Small intestine (tissue), 7 donors: ENCODE data around the gene PRKN. TPM values are rescaled to one million over a fixed set of nuclear protein-coding genes. Genes with fewer than 3 reads are reported as not detected.

Experiments
- DNase-seq, 2 donors: peaks; one replicate each; pipeline versions ENCODE4 v3.0.0 to v3.0.0-alpha.2; 2013
- FAIRE-seq: peaks from 2 replicates; lab custom pipeline; 2012; peaks lifted over from hg19 to GRCh38; lab: Jason Lieb, UNC
- H3K27ac ChIP-seq, 3 donors: one replicate each; pipeline ENCODE4 v1.5.1; 2013; ENCODE audit warnings: low read length in 2 of 3, mild to moderate bottlenecking in 2 of 3, control low read depth in 1 of 3, inconsistent platforms in 1 of 3, low read depth in 1 of 3, moderate library complexity in 1 of 3
- H3K27me3 ChIP-seq, 3 donors: one replicate each; pipeline ENCODE4 v1.6.1; 2013; ENCODE audit warnings: low read length in 3 of 3, inconsistent platforms in 1 of 3; ENCODE audit not compliant: control insufficient read depth in 3 of 3, insufficient read depth in 3 of 3
- H3K36me3 ChIP-seq, 3 donors: one replicate each; pipeline ENCODE4 v1.6.1; 2013; ENCODE audit warnings: low read length in 3 of 3, inconsistent platforms in 1 of 3, low read depth in 1 of 3, mild to moderate bottlenecking in 1 of 3, moderate library complexity in 1 of 3; ENCODE audit not compliant: control insufficient read depth in 3 of 3, insufficient read depth in 2 of 3
- H3K4me1 ChIP-seq, 3 donors: one replicate each; pipeline ENCODE4 v1.6.1; 2013; ENCODE audit warnings: low read length in 2 of 3, inconsistent platforms in 1 of 3, low read depth in 1 of 3, mild to moderate bottlenecking in 1 of 3, moderate library complexity in 1 of 3; ENCODE audit not compliant: control insufficient read depth in 3 of 3, insufficient read depth in 2 of 3
- H3K4me3 ChIP-seq, 3 donors: one replicate each; pipeline ENCODE4 v1.5.1; 2013; ENCODE audit warnings: low read length in 3 of 3, control low read depth in 1 of 3, inconsistent platforms in 1 of 3, low read depth in 1 of 3, mild to moderate bottlenecking in 1 of 3, moderate library complexity in 1 of 3
- H3K9me3 ChIP-seq, 2 donors: one replicate each; pipeline ENCODE4 v1.6.1; 2013; ENCODE audit warnings: low read depth in 1 of 2, low read length in 1 of 2; ENCODE audit not compliant: control insufficient read depth in 2 of 2, insufficient read depth in 1 of 2
- WGBS, 3 donors: extraction: QIAGEN DNeasy Blood & Tissue Kit; methylation state at CpG; one replicate each; pipeline ENCODE4 v1.1.7; 2013; 5-methylcytosine and 5-hydroxymethylcytosine counted together
- polyA plus RNA-seq, 4 donors: library from polyadenylated mRNA; stranded (reverse) in 3 of 4; unstranded in 1 of 4; fragments of 200-250 nt in 3 of 4; fragments of 120-200 nt in 1 of 4; gene quantifications; one replicate each; pipeline versions ENCODE4 v1.2.1 to v1.2.3, GENCODE V29; 2013
- donor health status: healthy with polysubstance abuse.
- donor health status: control.
- donor health status: control.
- donor health status: Bipolar disorder and iron deficiency.
- donor health status: healthy.

PRKN gene
- polyA plus RNA-seq, 4 donors = 0.27 to 2.3 (median 1.0) TPM

GRCh38 chr6:161918628-161919205 is 808.8 kb downstream of the PRKN start:
- H3K9me3 ChIP-seq = no peaks in the 10 kb centered on the region
- H3K27me3 ChIP-seq = no peaks in the 10 kb centered on the region
- H3K27ac ChIP-seq = no peak overlapping the region
- FAIRE-seq = no peak
- WGBS, 3 donors = 79 to 88% (median 86%) methylated on average over 15 of the region's 15 CpGs
- H3K36me3 ChIP-seq = no peaks in the 10 kb centered on the region
- DNase-seq = no peak
- no peaks in the 10 kb centered on the region for H3K4me1 ChIP-seq
- no peak overlapping the region for H3K4me3 ChIP-seq

- Histone ChIP-seq H3K27me3 (no peaks in the 10 kb centered on the region), H3K27ac (no peak overlapping the region), H3K9me3 (no peaks in the 10 kb centered on the region), H3K4me1 (no peaks in the 10 kb centered on the region), H3K36me3 (no peaks in the 10 kb centered on the region), H3K4me3 (no peak overlapping the region)
- FAIRE-seq = no peak
- WGBS, 3 donors = 82 to 93% (median 84%) methylated on average over 6 of the region's 6 CpGs
- DNase-seq = no peak
These were observed 809.4 kb downstream of the PRKN start for GRCh38 chr6:161918109-161918531.

- no peaks in the 10 kb centered on the region for H3K4me1 ChIP-seq
- FAIRE-seq = no peak
- no peak overlapping the region for H3K27ac ChIP-seq
- H3K4me3 ChIP-seq = no peak overlapping the region
- 60 to 70% (median 65%) methylated on average over 4 of the region's 4 CpGs for WGBS, 3 donors
- no peaks in the 10 kb centered on the region for H3K27me3 ChIP-seq
- DNase-seq = no peak
- no peaks in the 10 kb centered on the region for H3K9me3 ChIP-seq
- no peaks in the 10 kb centered on the region for H3K36me3 ChIP-seq
These were observed 809.9 kb downstream of the PRKN start for GRCh38 chr6:161917645-161918044.

- no peaks in the 10 kb centered on the region for H3K9me3 ChIP-seq
- FAIRE-seq (no peak), DNase-seq (no peak)
- no peaks in the 10 kb centered on the region for H3K27me3 ChIP-seq
- no peaks in the 10 kb centered on the region for H3K36me3 ChIP-seq
- no peaks in the 10 kb centered on the region for H3K4me1 ChIP-seq
- no peak overlapping the region for H3K27ac ChIP-seq
- WGBS, 3 donors = 85 to 89% (median 85%) methylated on average over 4 of the region's 4 CpGs
- H3K4me3 ChIP-seq = no peak overlapping the region
These were observed 812.1 kb downstream of the PRKN start for GRCh38 chr6:161915456-161915964.

GRCh38 chr6:161908872-161909271 is 818.7 kb downstream of the PRKN start:
- DNase-seq (no peak), FAIRE-seq (no peak)
- WGBS, 3 donors = 75 to 85% (median 77%) methylated on average over 7 of the region's 7 CpGs
- Histone ChIP-seq H3K27me3 (no peaks in the 10 kb centered on the region), H3K27ac (no peak overlapping the region), H3K9me3 (no peaks in the 10 kb centered on the region), H3K36me3 (no peaks in the 10 kb centered on the region), H3K4me1 (no peaks in the 10 kb centered on the region), H3K4me3 (no peak overlapping the region)

GRCh38 chr6:161906571-161906970 is 821.0 kb downstream of the PRKN start:
- no peak overlapping the region for H3K4me3 ChIP-seq
- H3K36me3 ChIP-seq = no peaks in the 10 kb centered on the region
- H3K27me3 ChIP-seq = no peaks in the 10 kb centered on the region
- H3K27ac ChIP-seq = no peak overlapping the region
- no peaks in the 10 kb centered on the region for H3K9me3 ChIP-seq
- H3K4me1 ChIP-seq = no peaks in the 10 kb centered on the region
- DNase-seq (no peak), FAIRE-seq (no peak)
- 83 to 96% (median 93%) methylated on average over 5 of the region's 5 CpGs for WGBS, 3 donors

- no peak overlapping the region for H3K4me3 ChIP-seq
- no peaks in the 10 kb centered on the region for H3K4me1 ChIP-seq
- WGBS, 3 donors = 60 to 74% (median 73%) methylated on average over 2 of the region's 2 CpGs
- H3K9me3 ChIP-seq = no peaks in the 10 kb centered on the region
- DNase-seq (peak; percentile 5 to 33), FAIRE-seq (no peak)
- no peak overlapping the region for H3K27ac ChIP-seq
- H3K27me3 ChIP-seq = no peaks in the 10 kb centered on the region
- H3K36me3 ChIP-seq = no peaks in the 10 kb centered on the region
These were observed 823.9 kb downstream of the PRKN start for GRCh38 chr6:161903584-161904212.

GRCh38 chr6:161901740-161902426 is 825.7 kb downstream of the PRKN start:
- DNase-seq (no peak), FAIRE-seq (no peak)
- H3K27ac ChIP-seq = no peak overlapping the region
- H3K4me1 ChIP-seq = no peaks in the 10 kb centered on the region
- WGBS, 3 donors = 74 to 83% (median 78%) methylated on average over 16 of the region's 16 CpGs
- H3K9me3 ChIP-seq = no peaks in the 10 kb centered on the region
- H3K27me3 ChIP-seq = no peaks in the 10 kb centered on the region
- H3K36me3 ChIP-seq = no peaks in the 10 kb centered on the region
- no peak overlapping the region for H3K4me3 ChIP-seq
